Thyroid gland (tissue), 4 donors: ENCODE data around the gene HDAC7.

Experiments used
- CTCF ChIP-seq, 6 experiments: fragments of 200-600 bp in 3 of 6; fragments of 450-650 bp in 3 of 6; sonication (generic) in 3 of 6; IDR thresholded peaks; one replicate each; pipeline ENCODE4 v1.5.1; 2016 to 2019; ENCODE audit warnings: antibody characterized with exemption in 6 of 6, mild to moderate bottlenecking in 2 of 6, inconsistent platforms in 1 of 6, moderate library complexity in 1 of 6
- POLR2A ChIP-seq, 2 donors: fragments of 450-650 bp; IDR thresholded peaks; one replicate each; pipeline ENCODE4 v1.6.1; 2017; ENCODE audit warnings: antibody characterized with exemption in 2 of 2, mild to moderate bottlenecking in 2 of 2, moderate library complexity in 1 of 2

- TF ChIP-seq POLR2A (IDR thresholded peaks at IDR 0.05), result no peak
- TF ChIP-seq CTCF (IDR thresholded peaks at IDR 0.05), result no peak
Measured at GRCh38 chr12:47737936-47738594, 81.6 kb downstream of the HDAC7 start.
